Loucy (cell line): Measurements from ENCODE around the gene FAM181B.
A peak's percentile ranks its signal among the peaks of the same experiment; 100 is the strongest.

Source experiments
- CTCF ChIP-seq: fragments of 200-600 bp; sonication (generic); conservative IDR thresholded peaks from 2 replicates; pipeline ENCODE4 v1.5.1; 2014; ENCODE audit warnings: mild to moderate bottlenecking, antibody characterized with exemption, low read length
- EZH2phosphoT487 ChIP-seq: fragments of 200-600 bp; IDR thresholded peaks from 2 replicates; pipeline ENCODE4 v1.6.1; 2018; ENCODE audit warnings: antibody characterized with exemption, mild to moderate bottlenecking, moderate library complexity, borderline replicate concordance

DNA sequence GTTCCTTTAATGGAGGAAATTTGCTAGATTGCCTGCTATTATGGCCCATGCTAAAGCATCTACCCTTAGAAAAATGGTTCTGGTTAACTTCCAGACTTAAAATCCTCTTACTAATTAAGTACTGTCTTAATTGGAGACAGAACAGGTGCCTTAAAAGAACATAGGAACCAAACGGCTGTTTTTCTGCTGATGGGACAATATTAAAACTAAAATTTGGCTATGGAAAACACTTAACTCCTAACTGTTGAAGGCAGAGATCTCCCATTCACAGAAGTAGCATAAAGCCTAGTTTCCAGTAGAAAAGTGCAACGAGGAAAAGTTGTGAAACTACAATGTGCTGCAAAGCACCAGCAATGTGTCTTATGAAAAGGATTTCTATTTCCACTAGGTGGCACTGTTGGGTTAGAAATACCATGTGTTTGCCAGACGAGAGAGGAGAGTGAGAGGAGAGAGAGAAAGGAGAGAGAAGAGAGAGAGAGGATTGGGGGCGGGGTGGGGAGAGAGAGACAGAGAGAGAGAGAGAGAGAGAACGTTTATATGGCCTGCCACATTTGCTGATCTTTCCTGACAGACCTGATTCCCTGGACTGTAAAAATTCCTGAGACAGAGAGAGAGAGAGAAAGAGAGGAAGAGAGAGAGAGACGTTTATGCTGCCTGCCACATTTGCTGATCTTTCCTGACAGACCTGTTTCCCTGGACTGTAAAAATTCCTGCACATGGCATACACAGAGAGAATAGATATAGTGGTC lies 51.5 kb downstream of the FAM181B start:
- peak; percentile 81 for TF ChIP-seq CTCF
- no peak for TF ChIP-seq EZH2phosphoT487
